Colonic mucosa (tissue), 4 donors: Measurements from ENCODE around the gene ZNF691. TPM values are rescaled to one million over a fixed set of nuclear protein-coding genes. Genes with fewer than 3 reads are reported as not detected.
"Not testable (repeated sequence)": the region's sequence is repeated elsewhere in the genome, so short reads cannot be mapped to it uniquely, and the experiment has no call there.

Experiments
- DNase-seq: peaks from one replicate; pipeline ENCODE4 v3.0.0-alpha.2; 2020
- H3K27ac ChIP-seq: fragments of 200-600 bp; one replicate; pipeline ENCODE4 v1.8.0; 2021
- H3K27me3 ChIP-seq: fragments of 200-600 bp; one replicate; pipeline ENCODE4 v1.8.0; 2021
- H3K36me3 ChIP-seq: fragments of 200-600 bp; one replicate; pipeline ENCODE4 v1.8.0; 2021
- H3K4me1 ChIP-seq: fragments of 200-600 bp; one replicate; pipeline ENCODE4 v1.8.0; 2021; ENCODE audit warnings: mild to moderate bottlenecking
- H3K4me3 ChIP-seq: fragments of 200-600 bp; one replicate; pipeline ENCODE4 v1.8.0; 2021
- H3K9ac ChIP-seq, 2 donors: one replicate each; pipeline ENCODE4 v1.7.0; 2013; ENCODE audit warnings: control low read depth in 2 of 2, low read depth in 2 of 2, low read length in 2 of 2
- H3K9me3 ChIP-seq: fragments of 200-600 bp; one replicate; pipeline ENCODE4 v1.8.0; 2021
- CTCF ChIP-seq: fragments of 200-600 bp; IDR thresholded peaks from one replicate; pipeline ENCODE4 v1.8.0; 2022; ENCODE audit warnings: antibody characterized with exemption, mild to moderate bottlenecking
- intact Hi-C: fragments of 100-400 bp; cut with DNase I; formaldehyde crosslinking; loops from one replicate; pipeline ENCODE4 v1.14.1; 2022
- total RNA-seq, 2 donors: library from RNA; stranded (reverse); fragmentation: NEBNext Ultra II Directional in 1 of 2; extraction: Animal tissue kit (Norgen Biotek cat#: 25700) in 1 of 2; gene quantifications; one replicate each; pipeline ENCODE4 v1.2.1, GENCODE V29; 2021
- donor health status: healthy.
- donor health status: DM: no; HTN: no; CAD: no.
- donor health status: DM: no; HTN: no; CAD: no.

The ZNF691 gene
- total RNA-seq, 2 donors from 2014 or later: 5.1 to 6.2 TPM

GRCh38 chr1:42806593-42806992, 39.8 kb upstream of the ZNF691 start:
- Histone ChIP-seq H3K9me3 (no peaks in the 10 kb centered on the region), H3K27ac (no peak overlapping the region), H3K9ac (no peak overlapping the region), H3K27me3 (no peaks in the 10 kb centered on the region), H3K4me1 (no peaks in the 10 kb centered on the region), H3K36me3 (no peaks in the 10 kb centered on the region), H3K4me3 (no peak overlapping the region)
- no peak for TF ChIP-seq CTCF
- intact Hi-C loops: no loop called here
- no peak for DNase-seq

DNA sequence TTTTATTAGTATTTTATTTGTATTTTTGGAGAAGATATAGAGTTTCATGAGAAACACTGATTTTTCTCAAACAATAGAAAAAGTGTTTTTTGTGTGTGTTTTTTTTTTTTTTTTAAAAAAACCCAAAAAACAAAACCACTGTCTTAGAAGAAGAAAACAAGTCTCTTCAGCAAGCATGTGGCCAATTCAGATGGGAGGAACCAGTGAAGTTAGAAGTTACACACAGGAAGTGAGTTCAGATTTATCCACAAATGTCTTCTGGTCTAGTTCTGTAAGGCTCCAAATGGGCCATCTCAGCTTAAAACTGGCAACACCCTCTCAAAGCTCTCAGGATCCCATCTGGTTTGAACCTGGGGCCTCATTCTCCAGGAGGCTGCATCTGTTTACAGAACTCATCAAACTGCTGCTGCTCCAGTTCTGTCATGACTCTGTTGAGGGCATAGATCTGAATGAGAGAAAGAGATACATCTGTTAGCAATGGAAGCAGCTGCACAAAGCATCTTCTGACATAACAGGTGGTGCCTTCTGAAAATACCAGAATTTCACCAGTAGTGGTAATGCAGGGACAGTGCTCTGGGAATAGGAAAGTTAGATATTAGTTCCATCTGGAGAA, 39.3 kb upstream of the ZNF691 start:
- no peaks in the 10 kb centered on the region for H3K36me3 ChIP-seq
- no peaks in the 10 kb centered on the region for H3K9me3 ChIP-seq
- H3K4me3 ChIP-seq: no peak overlapping the region
- no peaks in the 10 kb centered on the region for H3K27me3 ChIP-seq
- intact Hi-C loops: no loop called here
- TF ChIP-seq CTCF: no peak
- H3K27ac ChIP-seq: no peak overlapping the region
- H3K9ac ChIP-seq: no peak overlapping the region
- H3K4me1 ChIP-seq: no peaks in the 10 kb centered on the region
- DNase-seq: no peak

DNA sequence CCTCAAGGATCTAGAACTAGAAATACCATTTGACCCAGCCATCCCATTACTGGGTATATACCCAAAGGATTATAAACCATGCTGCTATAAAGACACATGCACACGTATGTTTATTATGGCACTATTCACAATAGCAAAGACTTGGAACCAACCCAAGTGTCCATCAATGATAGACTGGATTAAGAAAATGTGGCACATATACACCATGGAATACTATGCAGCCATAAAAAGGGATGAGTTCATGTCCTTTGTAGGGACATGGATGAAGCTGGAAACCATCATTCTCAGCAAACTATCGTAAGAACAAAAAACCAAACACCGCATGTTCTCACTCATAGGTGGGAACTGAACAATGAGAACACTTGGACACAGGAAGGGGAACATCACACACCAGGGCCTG, 31.6 kb upstream of the ZNF691 start:
- not testable (repeated sequence) for DNase-seq, H3K9ac ChIP-seq, H3K4me3 ChIP-seq, H3K27ac ChIP-seq, H3K4me1 ChIP-seq, H3K27me3 ChIP-seq, H3K36me3 ChIP-seq, H3K9me3 ChIP-seq
- intact Hi-C loops: loop anchor here (5.0 kb wide), 1 partner anchor 48 kb away; the partner anchor contains the start of genes C1orf50 and P3H1

GRCh38 chr1:42815941-42816584, 30.4 kb upstream of the ZNF691 start:
- no peak for DNase-seq
- Histone ChIP-seq H3K4me1 (peaks cover 4% of the 10 kb centered on the region), H3K9me3 (no peaks in the 10 kb centered on the region), H3K4me3 (peak overlapping the region; percentile 54), H3K27me3 (no peaks in the 10 kb centered on the region), H3K36me3 (no peaks in the 10 kb centered on the region), H3K9ac (peak overlapping the region; percentile 68 to 88), H3K27ac (peak overlapping the region; percentile 96)
- intact Hi-C loops: loop anchor here (5.0 kb wide), 1 partner anchor 49 kb away; the partner anchor contains the start of genes C1orf50 and P3H1
- no peak for TF ChIP-seq CTCF

DNA sequence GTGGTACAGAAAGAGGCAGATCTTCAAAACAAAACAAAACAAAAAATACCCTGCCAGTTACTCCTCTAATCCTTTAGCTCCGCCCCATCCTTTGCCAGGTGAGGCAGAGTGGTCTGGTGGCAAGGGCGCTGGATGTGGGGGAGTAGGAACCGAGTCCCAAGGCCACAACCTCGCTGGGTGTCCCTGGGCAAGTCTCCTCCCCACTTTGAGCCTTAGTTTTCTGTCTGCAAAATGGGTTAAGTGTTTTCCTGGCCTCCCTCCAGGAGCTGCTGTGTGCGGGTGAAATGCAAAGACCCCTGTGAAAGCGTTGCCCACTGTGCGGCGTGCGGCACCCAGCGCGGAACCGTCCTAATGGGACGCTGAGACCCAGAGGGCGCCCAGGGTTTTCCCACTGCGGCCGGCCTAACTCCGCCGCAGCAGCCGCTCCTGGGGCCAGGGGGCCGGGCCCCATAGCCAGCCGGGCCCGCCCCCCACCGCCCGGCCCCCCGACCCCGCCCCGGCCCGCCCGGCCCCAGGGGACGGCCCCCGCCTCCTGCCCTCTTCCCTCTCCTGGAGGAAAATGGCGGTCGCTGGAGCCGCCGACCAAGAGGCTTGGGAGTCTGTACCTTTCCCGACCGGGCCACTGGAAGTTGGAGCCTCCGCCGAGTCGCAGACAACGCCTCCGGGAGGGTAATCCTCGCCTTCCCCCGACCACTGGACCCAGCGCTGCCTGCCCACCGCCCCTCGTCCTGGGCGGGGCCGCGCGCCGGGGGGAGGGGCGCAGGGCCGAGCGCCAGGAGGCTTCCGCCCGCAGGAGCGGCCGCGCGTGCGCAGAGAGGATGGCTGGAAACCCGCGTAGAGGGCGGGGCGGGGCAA, 29.6 kb upstream of the ZNF691 start, which contains the start of the genes ERMAP and SVBP:
Gene ERMAP, plus strand, starts transcription at position 538 of the 855 bp plus-strand sequence. CDS start 13,327 bp downstream, outside the sequence.
Gene SVBP, minus strand, starts transcription at position 813 of the 855 bp plus-strand sequence. CDS start 853 bp downstream, outside the sequence.
- peak within 1 kb of the TSS; percentile 96 for H3K27ac ChIP-seq
- peak within 1 kb of the TSS; percentile 54 for H3K4me3 ChIP-seq
- H3K36me3 ChIP-seq: no peaks in the 10 kb centered on the region
- H3K4me1 ChIP-seq: peaks cover 4% of the 10 kb centered on the region
- H3K9ac ChIP-seq: peak within 1 kb of the TSS; percentile 88 to 92
- no peaks in the 10 kb centered on the region for H3K9me3 ChIP-seq
- H3K27me3 ChIP-seq: no peaks in the 10 kb centered on the region
- intact Hi-C loops: loop anchor here (5.0 kb wide), 1 partner anchor 50 kb away; the partner anchor contains the start of genes C1orf50 and P3H1
- TF ChIP-seq CTCF: no peak
- DNase-seq: peak; percentile 95
